HPDE6-E6E7 (cell line): ENCODE results near the gene GALNS.

Experiments used
- DNase-seq: peaks from one replicate; pipeline ENCODE4 v3.0.0; 2011; ENCODE audit warnings: missing footprints; ENCODE audit errors: extremely low spot score

GALNS gene

GRCh38 chr16:88856122-88856827 is 472 bp downstream of the GALNS start:
- no peak for DNase-seq

DNA sequence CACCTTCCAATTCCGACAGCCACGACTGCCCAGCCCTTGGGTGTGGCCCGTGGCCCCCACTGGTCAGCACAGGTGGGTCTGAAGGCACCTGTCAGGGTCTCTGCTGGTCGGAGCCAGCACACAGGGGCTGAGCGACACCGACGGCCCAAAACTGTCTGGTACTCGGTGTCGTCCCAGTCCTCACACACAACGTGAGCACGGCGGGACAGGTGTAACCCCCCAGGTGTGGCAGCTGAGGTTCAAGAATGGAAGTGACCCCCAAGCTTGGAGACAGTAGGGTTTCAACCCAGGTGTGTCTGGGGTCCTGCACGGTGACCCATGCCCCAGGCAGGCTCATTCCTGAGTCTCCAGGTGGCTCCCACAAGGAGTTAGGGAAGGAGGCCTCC is 1.0 kb downstream of the GALNS start:
- DNase-seq: no peak

GRCh38 chr16:88855176-88855575 is 1.6 kb downstream of the GALNS start:
- no peak for DNase-seq

- no peak for DNase-seq
Measured at GRCh38 chr16:88854306-88855111, 2.2 kb downstream of the GALNS start.

DNA sequence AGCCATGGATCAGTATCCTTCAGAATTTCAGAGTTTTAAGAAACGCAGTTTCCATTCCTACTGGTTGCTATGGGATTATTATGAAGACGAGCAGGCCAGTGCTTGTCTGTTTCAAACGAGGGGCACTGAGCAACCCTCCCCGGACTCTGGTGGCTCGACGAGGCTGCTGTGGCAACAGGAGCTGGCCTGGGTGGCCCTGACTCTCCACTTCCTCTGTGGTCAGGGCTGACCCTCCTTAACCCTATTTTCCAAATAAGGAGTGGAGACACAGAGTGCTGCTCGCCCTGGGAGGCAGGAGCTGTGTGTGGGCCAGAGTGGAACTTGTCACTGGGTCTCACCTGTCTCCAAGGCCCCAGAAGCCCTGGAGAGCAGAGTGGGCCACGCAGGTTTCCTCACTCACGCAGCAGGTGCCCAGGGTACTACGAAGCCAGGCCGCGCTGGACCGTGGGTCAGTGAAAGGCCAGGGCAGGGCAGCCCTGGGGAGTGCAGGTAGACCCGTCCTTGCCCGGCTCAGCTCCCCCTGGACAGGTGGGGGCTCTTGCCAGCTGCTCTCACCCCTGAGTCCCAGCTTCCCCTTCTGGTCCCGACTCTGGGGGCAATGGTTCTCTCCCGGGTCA is 3.3 kb downstream of the GALNS start:
- no peak for DNase-seq

GRCh38 chr16:88851616-88852015 is 5.1 kb downstream of the GALNS start:
- no peak for DNase-seq

DNA sequence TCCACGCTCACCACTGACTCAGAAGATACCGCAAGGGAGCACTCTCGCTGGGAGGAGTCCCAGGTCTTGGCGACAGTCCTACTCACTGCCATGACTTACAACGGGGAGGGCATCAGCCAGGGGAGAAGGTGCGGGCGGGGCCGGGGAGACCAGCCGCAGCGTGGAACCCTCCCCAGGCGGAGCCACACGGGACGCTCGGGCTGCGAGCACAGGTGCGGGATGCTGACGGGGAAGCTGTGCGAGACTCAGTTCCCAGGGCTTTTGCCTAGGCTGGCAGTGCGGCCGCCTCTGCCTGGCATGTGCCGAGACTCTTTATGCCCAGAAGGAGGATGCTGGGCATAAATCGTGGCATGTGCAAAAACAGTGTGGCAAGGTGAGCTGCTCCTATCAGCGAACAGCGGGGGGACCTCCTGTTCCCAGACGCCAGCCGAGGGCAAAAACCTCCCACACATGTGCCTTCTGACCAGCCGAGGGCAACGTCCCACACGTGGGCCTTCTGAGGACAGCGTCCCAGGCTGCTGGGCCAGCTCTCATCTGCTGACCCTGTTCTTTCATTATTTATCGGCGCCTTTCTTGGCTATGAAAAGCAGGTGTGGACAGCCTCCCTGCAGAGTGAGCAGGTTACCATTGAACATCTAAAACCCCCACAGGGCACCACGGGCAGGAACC is 6.1 kb downstream of the GALNS start:
- DNase-seq: no peak

DNA sequence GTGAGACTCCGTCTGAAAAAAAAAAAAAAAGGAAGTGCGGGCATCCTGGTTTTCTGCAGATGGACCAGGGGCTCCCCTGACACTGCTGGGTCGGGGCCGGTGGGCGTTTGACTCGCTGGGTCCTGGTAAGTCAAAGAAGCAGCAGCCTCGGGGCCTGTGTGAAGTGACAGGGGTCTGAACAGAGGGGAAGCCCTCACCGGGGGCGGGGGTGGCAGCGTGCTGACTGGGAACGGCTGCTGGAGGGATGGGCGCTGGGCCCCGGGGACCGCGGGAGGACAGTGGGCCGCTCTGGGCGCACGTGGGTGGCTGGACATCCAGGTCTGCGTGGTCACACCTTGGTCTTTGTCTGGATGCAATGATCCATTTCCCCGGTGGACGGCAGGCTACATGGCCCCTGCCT is 8.2 kb downstream of the GALNS start:
- DNase-seq: no peak

GRCh38 chr16:88847654-88848053 is 9.1 kb downstream of the GALNS start:
- no peak for DNase-seq

DNA sequence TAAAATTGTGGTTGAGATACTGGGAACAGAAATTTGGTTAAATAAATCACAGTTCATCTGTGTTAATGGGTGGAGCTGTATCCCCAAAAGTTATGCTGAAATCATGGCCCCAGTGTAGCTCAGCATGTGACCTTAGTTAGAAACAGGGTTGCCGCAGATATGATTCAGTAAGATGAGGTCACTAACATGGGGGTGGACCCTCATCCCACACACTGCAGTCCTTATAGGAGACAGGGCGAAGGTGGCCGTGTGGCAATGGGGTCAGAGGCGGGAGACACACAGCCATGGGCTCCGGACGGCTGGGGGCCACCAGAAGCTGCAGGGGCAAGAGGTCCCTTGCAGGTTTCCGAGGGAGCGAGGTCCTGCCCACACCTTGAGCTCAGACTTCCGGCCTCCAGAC is 10.7 kb downstream of the GALNS start:
- no peak for DNase-seq

- DNase-seq: no peak
Measured at GRCh38 chr16:88844419-88845036, 12.2 kb downstream of the GALNS start.

DNA sequence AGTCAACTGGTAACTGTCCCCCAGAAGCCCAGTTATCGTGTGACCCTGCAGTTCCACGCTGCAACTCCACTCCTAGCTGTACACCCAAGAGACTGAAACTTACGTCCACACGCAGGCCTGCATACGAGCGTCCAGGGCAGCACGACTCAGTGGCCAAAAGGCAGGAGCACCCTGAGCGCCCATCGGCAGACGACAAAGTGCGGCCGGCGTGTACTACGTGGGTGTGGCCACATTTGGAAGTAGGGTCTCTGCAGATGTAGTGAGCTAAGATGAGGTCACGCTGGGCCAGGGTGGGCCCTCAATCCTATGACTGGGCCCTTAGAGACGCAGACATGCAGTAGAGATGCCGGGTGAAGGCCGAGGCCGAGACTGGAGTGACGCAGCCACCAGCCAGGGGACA is 13.5 kb downstream of the GALNS start:
- DNase-seq: no peak

DNA sequence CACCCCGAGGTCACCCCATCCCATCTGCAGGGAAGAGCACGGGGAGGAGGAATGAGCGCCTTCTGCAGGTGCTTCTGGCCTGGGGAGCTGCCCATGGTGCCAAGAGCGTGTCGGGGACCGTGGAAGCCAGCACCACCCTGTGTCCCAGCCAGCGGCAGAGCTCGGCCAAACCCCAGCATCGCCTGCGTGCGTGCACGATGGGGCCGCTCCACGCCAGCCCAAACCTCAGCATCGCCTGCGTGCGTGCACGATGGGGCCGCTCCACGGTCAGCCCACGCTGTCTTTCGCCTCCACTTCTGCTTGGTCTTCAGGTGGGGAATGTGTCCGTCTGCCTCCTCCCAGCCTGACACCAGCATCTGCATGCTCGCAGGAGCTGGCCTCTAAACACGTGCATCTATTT is 13.9 kb downstream of the GALNS start:
- no peak for DNase-seq

- no peak for DNase-seq
Measured at GRCh38 chr16:88842308-88842756, 14.4 kb downstream of the GALNS start.

GRCh38 chr16:88841521-88842307 is 15.0 kb downstream of the GALNS start:
- DNase-seq: no peak

DNA sequence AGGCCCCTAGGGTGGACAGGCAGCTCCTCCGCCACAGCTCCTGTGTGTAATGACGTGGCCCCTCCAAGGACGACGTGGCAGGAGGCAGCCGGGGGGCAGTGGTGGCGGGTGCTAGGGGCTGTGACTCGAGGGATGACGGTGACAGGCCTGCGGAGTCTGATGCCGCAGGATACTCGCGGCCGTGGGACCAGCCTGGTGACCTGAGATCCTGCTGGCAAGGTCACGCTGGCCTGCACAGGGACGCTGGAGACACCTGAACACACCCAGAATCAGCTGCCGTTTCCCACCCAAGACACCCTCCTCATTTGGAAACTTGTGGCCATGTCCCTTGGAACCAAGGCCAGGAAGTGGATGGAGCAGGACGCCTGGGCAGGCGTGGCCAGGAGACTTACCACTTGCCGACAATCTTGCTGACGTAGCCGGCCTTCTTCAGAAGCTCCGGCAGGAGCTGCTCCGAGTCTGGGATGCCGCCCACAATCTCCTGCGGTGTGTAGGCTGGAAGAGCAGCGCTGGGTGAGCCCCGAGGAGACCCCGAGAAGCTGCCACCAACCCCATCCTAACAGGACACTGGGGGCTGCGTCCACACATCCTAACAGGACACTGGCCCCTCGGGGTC is 16.0 kb downstream of the GALNS start:
- DNase-seq: no peak

- DNase-seq: no peak
Measured at GRCh38 chr16:88839745-88840599, 16.8 kb downstream of the GALNS start.

GRCh38 chr16:88839026-88839529 is 17.7 kb downstream of the GALNS start:
- DNase-seq: no peak

- no peak for DNase-seq
Measured at GRCh38 chr16:88838566-88838965, 18.2 kb downstream of the GALNS start.
